GM18873 (cell line): ENCODE data around the gene TAOK1.

ENCODE experiments used
- ATAC-seq: cut with Tn5 transposase; IDR thresholded peaks from one replicate; pipeline ENCODE4 v1.9.1; 2021; ENCODE audit warnings: mild to moderate bottlenecking, moderate library complexity, moderate number of reproducible peaks; ENCODE audit not compliant: unreplicated experiment, low FRiP score

The TAOK1 gene

GRCh38 chr17:29591146-29591736, 201.1 kb downstream of the TAOK1 start:
- ATAC-seq = no peak

- no peak for ATAC-seq
Measured at GRCh38 chr17:29591737-29592608, 201.8 kb downstream of the TAOK1 start.

DNA sequence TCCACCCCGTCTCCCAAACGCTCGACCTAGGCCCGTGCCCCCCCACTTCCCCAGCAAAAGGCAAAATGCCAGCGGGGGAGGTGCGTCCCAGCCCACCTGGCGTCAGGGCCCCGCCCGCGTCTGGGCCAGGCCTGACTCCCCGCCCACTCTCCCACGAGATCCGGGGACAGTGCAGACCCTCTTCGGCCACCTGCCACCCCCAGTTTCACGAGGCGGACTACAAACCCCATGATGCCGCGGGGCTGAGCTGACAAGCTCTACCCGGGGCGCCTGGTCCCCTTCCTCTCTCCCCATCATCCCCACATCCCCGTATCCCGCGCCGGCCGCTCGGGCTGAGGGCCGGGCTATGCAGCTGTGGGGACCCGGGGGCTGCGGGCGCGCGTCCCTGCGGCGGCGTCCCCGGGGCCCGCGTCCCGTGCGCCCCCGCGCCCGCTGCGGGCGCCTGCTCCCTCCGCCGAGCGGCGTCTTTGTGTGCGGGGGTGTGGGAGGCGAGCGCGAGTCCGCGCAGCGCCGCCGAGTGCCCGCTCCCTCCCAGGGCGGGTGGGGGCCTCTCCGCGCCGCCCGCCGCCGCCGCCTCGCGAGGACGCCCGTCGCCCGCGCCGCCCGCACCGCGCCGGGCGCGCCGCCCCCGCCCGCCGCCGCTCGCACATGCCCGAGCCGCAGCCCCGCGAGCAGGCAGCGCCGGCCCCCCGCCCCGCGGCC, 202.8 kb downstream of the TAOK1 start, which contains the start of gene ANKRD13B:
TSS of gene ANKRD13B (plus strand) at position 283 of the 702 bp plus-strand sequence. CDS start 490 bp downstream, outside the sequence.
- no peak for ATAC-seq

- no peak for ATAC-seq
Measured at GRCh38 chr17:29593591-29594518, 203.7 kb downstream of the TAOK1 start.

- no peak for ATAC-seq
Measured at GRCh38 chr17:29594519-29595090, 204.4 kb downstream of the TAOK1 start.

- no peak for ATAC-seq
Measured at GRCh38 chr17:29595107-29595942, 205.2 kb downstream of the TAOK1 start.

DNA sequence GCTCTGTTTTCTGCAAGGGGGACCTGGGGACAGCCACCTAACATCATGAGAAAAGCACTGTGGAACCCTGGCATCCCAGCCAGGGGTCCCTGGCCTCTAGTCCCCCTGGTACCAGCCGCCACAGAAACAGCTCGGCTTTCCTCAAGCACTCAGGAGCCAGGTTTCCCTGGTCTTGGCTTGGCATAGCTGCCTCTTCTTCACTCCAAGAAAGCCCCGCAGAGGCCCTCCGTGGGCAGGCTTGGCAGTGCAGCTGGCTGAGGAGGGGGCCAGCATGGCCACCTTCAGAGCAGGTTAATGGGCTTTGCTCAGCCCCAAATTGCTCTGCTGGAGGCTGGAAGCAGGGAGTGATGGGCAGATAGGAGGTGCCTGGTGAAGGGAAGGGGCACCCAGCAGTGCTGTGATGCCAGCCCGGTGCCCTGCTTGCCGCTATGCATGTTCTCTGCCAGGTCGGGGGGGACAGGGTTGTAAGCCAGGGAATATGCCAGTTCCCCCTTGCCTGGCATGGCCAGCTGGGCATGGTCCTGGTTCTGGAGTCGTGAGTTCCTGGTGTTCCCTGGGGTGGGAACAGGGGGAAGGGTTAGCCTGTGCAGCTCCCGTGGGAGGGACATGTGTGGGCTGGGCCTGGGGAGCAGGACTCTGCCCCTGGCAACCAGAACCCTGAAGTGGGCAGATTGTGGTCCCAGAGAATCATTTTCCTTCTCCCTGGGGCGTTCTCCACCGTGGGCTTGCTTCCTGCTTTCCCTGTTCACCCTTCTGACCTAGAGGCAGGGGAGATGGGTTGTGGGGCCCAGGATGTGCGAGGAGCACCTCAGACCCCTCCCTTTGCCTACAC, 206.0 kb downstream of the TAOK1 start:
- ATAC-seq = no peak

GRCh38 chr17:29596811-29597210, 206.6 kb downstream of the TAOK1 start:
- no peak for ATAC-seq

GRCh38 chr17:29597361-29598172, 207.4 kb downstream of the TAOK1 start:
- ATAC-seq = no peak
